Measurements from ENCODE around the gene HSFY2.
"Not testable (repeated sequence)": the region's sequence is repeated elsewhere in the genome, so short reads cannot be mapped to it uniquely, and the experiment has no call there.

Gene HSFY2, protein sequence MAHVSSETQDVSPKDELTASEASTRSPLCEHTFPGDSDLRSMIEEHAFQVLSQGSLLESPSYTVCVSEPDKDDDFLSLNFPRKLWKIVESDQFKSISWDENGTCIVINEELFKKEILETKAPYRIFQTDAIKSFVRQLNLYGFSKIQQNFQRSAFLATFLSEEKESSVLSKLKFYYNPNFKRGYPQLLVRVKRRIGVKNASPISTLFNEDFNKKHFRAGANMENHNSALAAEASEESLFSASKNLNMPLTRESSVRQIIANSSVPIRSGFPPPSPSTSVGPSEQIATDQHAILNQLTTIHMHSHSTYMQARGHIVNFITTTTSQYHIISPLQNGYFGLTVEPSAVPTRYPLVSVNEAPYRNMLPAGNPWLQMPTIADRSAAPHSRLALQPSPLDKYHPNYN

DNA sequence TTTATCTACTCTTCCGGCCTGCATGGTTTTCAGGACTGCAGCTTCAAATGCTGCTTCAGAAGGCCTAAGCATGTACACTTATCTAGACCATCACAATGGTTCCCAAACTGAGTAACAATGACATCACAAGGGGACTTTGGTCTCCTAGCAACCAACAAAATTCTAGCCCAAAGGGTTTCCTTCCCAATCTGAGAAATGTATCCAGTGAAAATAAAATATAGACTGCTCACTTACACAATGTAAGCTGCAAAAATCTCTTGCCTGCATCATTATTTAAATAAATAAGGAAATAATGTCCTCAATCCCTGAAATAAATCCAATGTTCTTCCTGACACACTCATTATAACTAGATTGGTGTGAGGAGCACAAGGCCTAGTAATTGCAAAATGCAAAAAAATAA lies at the start of gene HSFY2:
TSS of gene HSFY2 (minus strand) at position 101 of the 400 bp plus-strand sequence. CDS start 117 bp downstream, outside the sequence.
- DNase-seq (ENCODE audit: low spot score): not testable (repeated sequence)

DNA sequence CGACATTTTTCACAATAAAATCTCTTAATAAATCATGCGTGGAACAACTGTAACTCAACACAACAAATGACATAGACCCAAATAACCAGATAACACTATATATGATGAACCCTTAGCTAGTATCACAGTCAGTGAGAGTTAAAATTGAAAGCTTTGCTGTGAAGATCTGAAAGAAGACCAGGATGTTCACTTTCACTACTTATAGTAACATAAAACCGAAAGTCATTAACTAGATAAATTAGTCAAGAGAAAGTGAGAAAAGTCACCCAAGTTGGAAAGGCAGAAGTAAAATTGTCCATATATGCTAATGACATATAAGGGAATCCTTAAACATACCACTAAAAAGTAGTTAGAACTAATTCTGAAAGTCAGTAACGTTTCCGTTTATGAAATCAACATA lies 42.2 kb upstream of the HSFY2 start:
- not testable (repeated sequence) for DNase-seq (ENCODE audit: low spot score)

DNA sequence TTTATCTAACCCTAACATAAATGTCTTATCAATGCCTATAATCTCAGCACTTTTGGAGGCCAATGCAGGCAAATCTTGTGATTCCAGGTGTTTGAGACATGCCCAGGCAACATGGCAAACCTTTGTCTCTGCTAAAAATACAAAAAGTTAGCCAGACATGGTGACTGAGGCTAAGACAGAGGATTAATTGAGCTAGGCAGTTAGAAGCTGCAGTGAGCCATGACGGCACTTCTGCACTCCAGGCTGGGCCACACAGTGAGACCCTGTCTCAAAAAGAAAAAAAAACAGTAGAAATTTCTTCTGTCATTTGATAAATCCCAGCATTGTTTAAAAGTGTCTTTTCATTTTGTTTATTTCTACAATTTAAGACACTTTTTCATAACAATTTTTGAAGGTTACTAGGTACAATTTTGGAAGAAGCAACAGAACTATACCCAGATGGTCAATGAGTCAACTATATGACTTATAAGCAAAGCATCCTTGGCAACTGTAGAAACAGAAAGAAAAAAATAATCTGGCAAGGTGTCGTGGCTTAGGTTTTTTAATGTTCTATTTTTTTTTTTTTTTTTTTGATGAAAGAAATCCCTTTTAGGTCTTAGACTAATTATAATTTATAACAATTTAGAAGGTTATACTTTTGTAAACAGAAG lies 15.3 kb upstream of the HSFY2 start:
- not testable (repeated sequence) for DNase-seq (ENCODE audit: low spot score)

DNA sequence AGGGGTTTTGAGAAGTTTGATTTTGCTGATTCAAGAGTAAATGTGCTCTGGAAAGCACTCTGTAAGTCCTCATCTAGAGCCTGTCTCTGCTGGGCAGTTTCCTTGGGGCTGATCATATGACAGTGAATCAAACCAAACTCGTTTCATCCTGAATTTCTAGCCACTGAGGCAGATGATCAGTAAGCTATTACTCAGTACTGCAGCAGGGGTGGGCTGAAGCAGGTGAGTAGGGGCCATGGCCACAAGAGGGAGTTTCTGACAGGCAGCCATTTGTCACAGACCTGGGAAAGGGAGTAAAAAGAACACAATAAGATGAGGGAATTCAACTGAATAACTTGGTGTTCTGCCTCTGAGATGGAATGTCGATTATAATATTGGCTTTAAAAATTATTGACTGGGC lies 19.5 kb downstream of the HSFY2 start:
- DNase-seq (ENCODE audit: low spot score): not testable (repeated sequence)

DNA sequence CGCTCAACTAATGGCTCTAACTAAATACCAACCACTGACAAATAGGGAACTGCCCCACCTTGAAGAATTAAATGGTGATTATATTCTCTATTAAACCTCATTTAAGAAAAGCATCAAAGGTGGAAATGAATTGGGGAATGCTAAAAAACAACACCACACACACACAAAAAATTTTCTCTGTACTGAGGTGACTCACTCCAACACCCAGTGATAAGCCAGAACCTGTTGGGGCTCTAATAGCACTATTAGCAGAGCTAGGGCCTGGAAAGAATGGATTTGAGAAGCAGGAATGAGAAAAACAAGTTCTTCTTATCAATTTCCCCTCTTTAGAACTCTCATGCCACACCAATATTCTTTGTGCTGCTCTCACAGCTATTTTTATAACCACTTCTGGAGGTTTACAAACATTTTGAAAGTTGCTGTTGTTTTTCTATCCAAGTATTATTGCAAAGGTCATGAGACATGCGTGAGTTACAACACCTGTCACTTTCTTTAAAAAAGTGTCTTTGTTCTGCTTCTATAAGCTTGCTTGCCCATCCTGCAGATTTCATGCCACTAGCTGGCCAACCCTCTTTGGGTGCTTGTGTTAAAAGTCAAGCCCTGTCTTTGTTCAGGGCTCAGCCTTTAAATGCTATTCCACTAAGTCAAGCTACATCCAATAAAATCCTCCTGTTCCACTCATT lies 20.3 kb downstream of the HSFY2 start:
- DNase-seq (ENCODE audit: low spot score): not testable (repeated sequence)

DNA sequence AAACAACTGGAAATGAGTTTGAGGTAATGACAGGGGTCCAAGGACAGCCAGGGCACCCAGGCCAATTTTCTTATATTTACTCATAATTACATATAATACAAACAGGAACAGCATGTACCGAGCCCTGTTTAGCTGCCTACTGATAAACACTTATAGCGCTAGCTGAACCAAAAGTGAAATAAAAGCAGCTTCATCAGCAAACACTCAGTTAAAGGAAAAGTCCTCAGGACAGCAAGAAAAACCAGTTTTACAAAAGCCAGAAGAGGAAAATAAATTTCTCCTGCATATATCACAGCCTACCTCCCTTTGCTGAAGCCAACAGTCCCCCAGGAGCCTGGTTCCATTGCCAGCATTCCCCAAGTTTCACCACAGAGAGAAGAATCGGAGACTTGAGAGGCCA lies 49.8 kb downstream of the HSFY2 start:
- not testable (repeated sequence) for DNase-seq (ENCODE audit: low spot score)

All from GM03348 (cell line).